ENCODE results near the gene DDX54. TPM values are rescaled to one million over a fixed set of nuclear protein-coding genes. Genes with fewer than 3 reads are reported as not detected.
A peak's percentile ranks its signal among the peaks of the same experiment; 100 is the strongest.

The DDX54 gene
- total RNA-seq, 1 donor from 2014 or later = 19.4 TPM

GRCh38 chr12:113190761-113191160 lies 5.5 kb upstream of the DDX54 start:
- DNase-seq = peak; percentile 29

- DNase-seq = no peak
Observed at GRCh38 chr12:113189361-113189760, 4.1 kb upstream of the DDX54 start.

GRCh38 chr12:113186666-113187325 lies 1.5 kb upstream of the DDX54 start:
- DNase-seq = no peak

- peak; percentile 41 for DNase-seq
Observed at GRCh38 chr12:113186033-113186365, 721 bp upstream of the DDX54 start.

GRCh38 chr12:113184900-113185179 lies 438 bp downstream of the DDX54 start:
- DNase-seq = peak; percentile 96

GRCh38 chr12:113184098-113184899 lies 979 bp downstream of the DDX54 start:
- no peak for DNase-seq

GRCh38 chr12:113183030-113183589 lies 2.2 kb downstream of the DDX54 start:
- DNase-seq = no peak

GRCh38 chr12:113181975-113182374 lies 3.3 kb downstream of the DDX54 start:
- no peak for DNase-seq

- no peak for DNase-seq
Observed at GRCh38 chr12:113180333-113180732, 4.9 kb downstream of the DDX54 start.

GRCh38 chr12:113179023-113179422 lies 6.3 kb downstream of the DDX54 start:
- DNase-seq = no peak

GRCh38 chr12:113174461-113175384 lies 10.6 kb downstream of the DDX54 start:
- DNase-seq = peak; percentile 79

- DNase-seq = no peak
Observed at GRCh38 chr12:113173081-113173698, 12.1 kb downstream of the DDX54 start.

- DNase-seq = no peak
Observed at GRCh38 chr12:113172185-113172584, 13.1 kb downstream of the DDX54 start.

GRCh38 chr12:113171543-113171942 lies 13.7 kb downstream of the DDX54 start:
- DNase-seq = no peak

GRCh38 chr12:113170926-113171325 lies 14.4 kb downstream of the DDX54 start:
- no peak for DNase-seq

- no peak for DNase-seq
Observed at GRCh38 chr12:113170457-113170856, 14.8 kb downstream of the DDX54 start.

- no peak for DNase-seq
Observed at GRCh38 chr12:113169697-113170096, 15.6 kb downstream of the DDX54 start.

GRCh38 chr12:113167868-113168267 lies 17.4 kb downstream of the DDX54 start:
- DNase-seq = no peak

GRCh38 chr12:113165521-113166450 lies 19.5 kb downstream of the DDX54 start:
- DNase-seq = no peak

- no peak for DNase-seq
Observed at GRCh38 chr12:113164014-113164413, 21.3 kb downstream of the DDX54 start.

- DNase-seq = no peak
Observed at GRCh38 chr12:113163030-113163360, 22.3 kb downstream of the DDX54 start.
